Prostate gland (tissue), 2 donors: Measurements from ENCODE around the gene ORC4.

ENCODE experiments used
- CTCF ChIP-seq, 4 experiments: fragments of 200-600 bp in 2 of 4; fragments of 450-650 bp in 2 of 4; sonication (generic) in 2 of 4; IDR thresholded peaks; 1 replicate in 3 of 4; 2 replicates in 1 of 4; pipeline ENCODE4 v1.5.1; 2016 to 2019; ENCODE audit warnings: antibody characterized with exemption in 4 of 4, mild to moderate bottlenecking in 2 of 4, moderate library complexity in 2 of 4
- POLR2AphosphoS5 ChIP-seq: sonication (generic); formaldehyde crosslinking; IDR thresholded peaks from one replicate; pipeline ENCODE4 v1.6.1; 2017; ENCODE audit warnings: antibody characterized with exemption

- TF ChIP-seq CTCF (IDR thresholded peaks at IDR 0.05), result no peak
- no peak for TF ChIP-seq POLR2AphosphoS5
Observed at GRCh38 chr2:147996828-147997227, 23.7 kb downstream of the ORC4 start.
